ENCODE data around the gene CSMD2.
"Not testable (repeated sequence)": the region's sequence is repeated elsewhere in the genome, so short reads cannot be mapped to it uniquely, and the experiment has no call there.

The CSMD2 gene

GRCh38 chr1:34108269-34108668, 56.8 kb downstream of the CSMD2 start:
- no peak for DNase-seq (ENCODE audit: low spot score)

GRCh38 chr1:34101151-34101550, 63.9 kb downstream of the CSMD2 start:
- DNase-seq (ENCODE audit: low spot score), result no peak

GRCh38 chr1:34100332-34100731, 64.7 kb downstream of the CSMD2 start:
- no peak for DNase-seq (ENCODE audit: low spot score)

GRCh38 chr1:34092399-34092798, 72.6 kb downstream of the CSMD2 start:
- not testable (repeated sequence) for DNase-seq (ENCODE audit: low spot score)

- no peak for DNase-seq (ENCODE audit: low spot score)
Measured at GRCh38 chr1:34089731-34090130, 75.3 kb downstream of the CSMD2 start.

GRCh38 chr1:34087986-34088385, 77.0 kb downstream of the CSMD2 start:
- DNase-seq (ENCODE audit: low spot score), result no peak

GRCh38 chr1:34086561-34086960, 78.5 kb downstream of the CSMD2 start:
- no peak for DNase-seq (ENCODE audit: low spot score)

- DNase-seq (ENCODE audit: low spot score), result no peak
Measured at GRCh38 chr1:34083974-34084373, 81.1 kb downstream of the CSMD2 start.

- not testable (repeated sequence) for DNase-seq (ENCODE audit: low spot score)
Measured at GRCh38 chr1:34082085-34082670, 82.9 kb downstream of the CSMD2 start.

- DNase-seq (ENCODE audit: low spot score), result no peak
Measured at GRCh38 chr1:34078383-34078782, 86.6 kb downstream of the CSMD2 start.

GRCh38 chr1:34075576-34075975, 89.5 kb downstream of the CSMD2 start:
- no peak for DNase-seq (ENCODE audit: low spot score)

- no peak for DNase-seq (ENCODE audit: low spot score)
Measured at GRCh38 chr1:34073028-34073695, 91.9 kb downstream of the CSMD2 start.

GRCh38 chr1:34070201-34070836, 94.7 kb downstream of the CSMD2 start:
- no peak for DNase-seq (ENCODE audit: low spot score)

GRCh38 chr1:34066981-34067603, 97.9 kb downstream of the CSMD2 start:
- no peak for DNase-seq (ENCODE audit: low spot score)

GRCh38 chr1:34066166-34066565, 98.9 kb downstream of the CSMD2 start:
- DNase-seq (ENCODE audit: low spot score), result no peak

GRCh38 chr1:34065498-34065897, 99.5 kb downstream of the CSMD2 start:
- no peak for DNase-seq (ENCODE audit: low spot score)

GRCh38 chr1:34060901-34061415, 104.1 kb downstream of the CSMD2 start:
- DNase-seq (ENCODE audit: low spot score), result no peak

- DNase-seq (ENCODE audit: low spot score), result no peak
Measured at GRCh38 chr1:34060187-34060730, 104.8 kb downstream of the CSMD2 start.

GRCh38 chr1:34057347-34058130, 107.5 kb downstream of the CSMD2 start:
- DNase-seq (ENCODE audit: low spot score), result no peak

- no peak for DNase-seq (ENCODE audit: low spot score)
Measured at GRCh38 chr1:34055818-34056217, 109.2 kb downstream of the CSMD2 start.

GRCh38 chr1:34054920-34055319, 110.1 kb downstream of the CSMD2 start:
- DNase-seq (ENCODE audit: low spot score), result no peak

- no peak for DNase-seq (ENCODE audit: low spot score)
Measured at GRCh38 chr1:34053660-34054059, 111.4 kb downstream of the CSMD2 start.
